ENCODE measurements around the gene TLN1.

GRCh38 chr9:35682520-35683315 lies 49.3 kb downstream of the TLN1 start:
- TF ChIP-seq POLR2A (IDR thresholded peaks at IDR 0.05) = no peak
- no peak for TF ChIP-seq CTCF (IDR thresholded peaks at IDR 0.05)
- TF ChIP-seq POLR2AphosphoS5 (IDR thresholded peaks at IDR 0.05) = no peak

All from breast epithelium (tissue), 3 donors.